ACHN (cell line): ENCODE measurements around the gene SIL1.

Experiments used
- DNase-seq: peaks from one replicate; pipeline ENCODE4 v3.0.0-alpha.2; 2015
- in situ Hi-C: cut with HindIII; loops from 2 replicates; pipeline ENCODE4 v1.10.0; 2017; ENCODE audit warnings: low sequenced_read_pairs, low pct_ligation_motif_present, low pct_unique_long_range_greater_than_20kb

SIL1 gene

GRCh38 chr5:138903130-138903775 is 294.9 kb downstream of the SIL1 start:
- DNase-seq = no peak
- in situ Hi-C loops = no loop called here

GRCh38 chr5:138901716-138902115 is 296.5 kb downstream of the SIL1 start:
- DNase-seq = no peak
- in situ Hi-C loops = no loop called here

GRCh38 chr5:138900281-138900965 is 297.7 kb downstream of the SIL1 start:
- in situ Hi-C loops = no loop called here
- peak; percentile 9 for DNase-seq

- in situ Hi-C loops = no loop called here
- DNase-seq = no peak
Measured at GRCh38 chr5:138898742-138899141, 299.4 kb downstream of the SIL1 start.

- DNase-seq = no peak
- in situ Hi-C loops = no loop called here
Measured at GRCh38 chr5:138898299-138898698, 299.9 kb downstream of the SIL1 start.
